Subcutaneous adipose tissue (tissue), 4 donors: Measurements from ENCODE around the gene PECR. TPM values are rescaled to one million over a fixed set of nuclear protein-coding genes. Genes with fewer than 3 reads are reported as not detected.

Experiments
- total RNA-seq, 4 donors: library from RNA; depleted of rRNA; stranded (reverse); fragments of >200 nt; gene quantifications; one replicate each; pipeline ENCODE4 v1.1.0, GENCODE V29; 2016
- TF ChIP-seq, protein P1 (sequence below): fragments of 450-650 bp; IDR thresholded peaks from one replicate; pipeline ENCODE4 v1.5.1; 2016; ENCODE audit warnings: low read depth, mild to moderate bottlenecking, control low read depth, antibody characterized with exemption, moderate library complexity

The PECR gene
- total RNA-seq, 4 donors from 2014 or later: 25.8 to 78.7 (median 44.0) TPM

DNA sequence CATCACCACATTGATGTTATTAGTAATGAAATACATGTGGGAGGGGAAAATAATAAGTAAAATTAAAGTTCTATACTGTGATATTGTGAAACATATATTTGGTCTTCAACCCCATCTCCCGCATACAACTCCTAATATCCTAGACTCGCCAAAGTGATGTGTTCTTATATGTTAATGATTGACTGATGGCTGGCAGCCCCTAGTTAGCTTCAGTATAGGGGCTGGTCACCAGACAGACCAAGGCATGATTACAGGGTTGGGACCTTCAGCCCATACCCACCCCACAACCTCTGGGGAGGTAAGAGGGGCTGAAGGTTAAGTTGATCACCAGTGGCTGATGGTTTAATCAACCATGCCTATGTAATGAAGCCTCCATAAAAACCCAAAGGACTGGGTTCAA, 40.2 kb downstream of the PECR start:
- TF ChIP-seq, protein P1, sequence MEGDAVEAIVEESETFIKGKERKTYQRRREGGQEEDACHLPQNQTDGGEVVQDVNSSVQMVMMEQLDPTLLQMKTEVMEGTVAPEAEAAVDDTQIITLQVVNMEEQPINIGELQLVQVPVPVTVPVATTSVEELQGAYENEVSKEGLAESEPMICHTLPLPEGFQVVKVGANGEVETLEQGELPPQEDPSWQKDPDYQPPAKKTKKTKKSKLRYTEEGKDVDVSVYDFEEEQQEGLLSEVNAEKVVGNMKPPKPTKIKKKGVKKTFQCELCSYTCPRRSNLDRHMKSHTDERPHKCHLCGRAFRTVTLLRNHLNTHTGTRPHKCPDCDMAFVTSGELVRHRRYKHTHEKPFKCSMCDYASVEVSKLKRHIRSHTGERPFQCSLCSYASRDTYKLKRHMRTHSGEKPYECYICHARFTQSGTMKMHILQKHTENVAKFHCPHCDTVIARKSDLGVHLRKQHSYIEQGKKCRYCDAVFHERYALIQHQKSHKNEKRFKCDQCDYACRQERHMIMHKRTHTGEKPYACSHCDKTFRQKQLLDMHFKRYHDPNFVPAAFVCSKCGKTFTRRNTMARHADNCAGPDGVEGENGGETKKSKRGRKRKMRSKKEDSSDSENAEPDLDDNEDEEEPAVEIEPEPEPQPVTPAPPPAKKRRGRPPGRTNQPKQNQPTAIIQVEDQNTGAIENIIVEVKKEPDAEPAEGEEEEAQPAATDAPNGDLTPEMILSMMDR: no peak

- TF ChIP-seq, protein P1: no peak
These were observed 41.7 kb downstream of the PECR start for GRCh38 chr2:216039918-216040317.

- TF ChIP-seq, protein P1: no peak
These were observed 47.5 kb downstream of the PECR start for GRCh38 chr2:216034065-216034464.

GRCh38 chr2:216033403-216033802, 48.2 kb downstream of the PECR start:
- TF ChIP-seq, protein P1: no peak

DNA sequence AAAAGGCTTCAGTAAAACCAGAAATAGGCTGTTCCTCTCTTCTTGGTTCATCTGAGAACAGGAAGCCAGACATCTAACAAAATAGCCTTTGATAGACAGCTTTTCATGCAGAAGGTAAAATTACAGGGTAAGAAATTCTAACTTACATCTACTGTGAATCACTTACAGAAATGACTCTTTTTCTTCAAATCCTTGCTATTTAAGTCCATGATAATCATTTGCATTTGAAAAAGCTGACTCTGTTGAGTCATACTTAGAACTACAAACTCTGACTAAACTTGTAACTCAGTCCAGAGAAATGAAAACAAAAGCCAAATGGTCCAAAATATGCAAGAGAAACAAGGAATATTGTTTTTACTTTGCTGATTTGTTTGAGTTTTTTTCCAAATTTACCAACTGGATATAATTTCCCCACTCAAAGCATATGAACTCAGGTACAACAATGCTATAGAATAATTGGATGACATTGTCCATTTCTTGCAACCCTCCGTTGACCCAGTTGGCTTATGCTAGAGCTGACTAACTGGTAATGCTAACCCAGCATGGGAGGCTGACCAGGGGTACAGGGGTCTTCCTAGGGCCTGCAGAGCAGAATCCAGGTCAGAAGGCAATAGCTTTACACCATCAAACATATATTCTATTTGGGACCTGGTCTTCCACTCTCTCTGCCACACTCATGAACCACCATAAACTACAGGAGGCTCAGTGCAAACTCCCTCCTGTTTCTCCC, 49.5 kb downstream of the PECR start:
- TF ChIP-seq, protein P1: no peak

- TF ChIP-seq, protein P1: no peak
These were observed 51.4 kb downstream of the PECR start for GRCh38 chr2:216030216-216030615.

DNA sequence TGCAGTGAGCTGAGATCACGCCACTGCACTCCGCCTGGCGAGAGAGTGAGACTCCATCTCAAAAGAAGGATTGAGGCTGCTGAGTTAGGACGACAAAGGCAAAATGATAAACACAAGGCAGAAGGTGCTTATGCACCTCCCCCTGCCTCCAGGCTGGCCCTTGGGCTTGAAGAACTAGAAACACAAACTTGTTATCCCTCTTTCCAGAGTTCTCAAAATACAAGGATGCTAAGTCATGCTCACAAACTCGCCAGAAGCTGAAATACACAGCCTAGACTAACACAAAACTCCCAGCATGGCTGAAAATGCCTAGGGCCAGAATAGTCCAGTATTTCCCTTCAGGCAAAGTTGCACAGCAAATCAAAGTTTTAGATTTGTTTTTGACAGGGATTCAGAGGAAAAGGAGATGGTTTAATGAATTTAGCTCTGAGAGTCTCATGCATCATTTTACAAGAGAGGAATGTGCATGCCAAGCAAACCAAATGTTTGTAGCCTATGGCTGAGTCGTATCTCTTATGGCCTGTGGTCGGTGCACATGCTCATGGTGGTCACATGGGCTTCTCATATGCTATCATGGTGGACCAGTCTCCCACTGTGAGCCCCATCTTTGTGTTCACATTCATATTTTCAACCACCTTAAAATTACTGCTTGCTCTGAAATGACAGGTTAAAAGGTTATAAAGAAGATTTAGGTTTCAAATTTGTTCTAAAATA, 52.0 kb downstream of the PECR start:
- TF ChIP-seq, protein P1: no peak
